Endodermal cell (in vitro differentiated cells): ENCODE results near the gene NLK. TPM values are rescaled to one million over a fixed set of nuclear protein-coding genes. Genes with fewer than 3 reads are reported as not detected.
"Not testable (repeated sequence)": the region's sequence is repeated elsewhere in the genome, so short reads cannot be mapped to it uniquely, and the experiment has no call there.

Experiments
- DNase-seq: peaks from one replicate; pipeline ENCODE4 v3.0.0-alpha.2; 2017
- H3K27ac ChIP-seq: 2 replicates; pipeline ENCODE4 v1.5.1; 2013; ENCODE audit warnings: mild to moderate bottlenecking, low read depth, low read length, moderate library complexity
- H3K27me3 ChIP-seq: 2 replicates; pipeline ENCODE4 v1.6.1; 2013; ENCODE audit warnings: mild to moderate bottlenecking, low read length, moderate library complexity; ENCODE audit not compliant: insufficient read depth, control insufficient read depth, poor library complexity, severe bottlenecking
- H3K36me3 ChIP-seq: 2 replicates; pipeline ENCODE4 v1.7.0; 2013; ENCODE audit warnings: mild to moderate bottlenecking, low read length, moderate library complexity; ENCODE audit not compliant: control insufficient read depth, insufficient read depth
- H3K4me1 ChIP-seq: one replicate; pipeline ENCODE4 v1.7.0; 2013; ENCODE audit warnings: low read length; ENCODE audit not compliant: control insufficient read depth, insufficient read depth
- H3K4me3 ChIP-seq: 2 replicates; pipeline ENCODE4 v1.5.1; 2013; ENCODE audit warnings: mild to moderate bottlenecking, low read length, moderate library complexity
- H3K9ac ChIP-seq: 2 replicates; pipeline ENCODE4 v1.6.1; 2013; ENCODE audit warnings: mild to moderate bottlenecking, low read length, moderate library complexity; ENCODE audit not compliant: poor library complexity, severe bottlenecking; ENCODE audit errors: extremely low read depth
- H3K9me3 ChIP-seq: 2 replicates; pipeline ENCODE4 v1.6.1; 2013; ENCODE audit warnings: mild to moderate bottlenecking, low read length, moderate library complexity; ENCODE audit not compliant: control insufficient read depth
- H3K27ac Mint-ChIP-seq: 2 replicates; pipeline ENCODE4 v1.8.0; 2020; ENCODE audit warnings: mixed read lengths
- H3K27me3 Mint-ChIP-seq: 2 replicates; pipeline ENCODE4 v1.8.0; 2021; ENCODE audit warnings: mild to moderate bottlenecking, mixed read lengths; ENCODE audit not compliant: insufficient read depth
- H3K36me3 Mint-ChIP-seq: 2 replicates; pipeline ENCODE4 v1.8.0; 2020; ENCODE audit warnings: low read depth, mixed read lengths
- H3K4me1 Mint-ChIP-seq: 2 replicates; pipeline ENCODE4 v1.8.0; 2020; ENCODE audit warnings: mixed read lengths
- H3K4me3 Mint-ChIP-seq: 2 replicates; pipeline ENCODE4 v1.8.0; 2020; ENCODE audit warnings: mild to moderate bottlenecking, moderate library complexity, mixed read lengths
- H3K9me3 Mint-ChIP-seq: 2 replicates; pipeline ENCODE4 v1.8.0; 2020; ENCODE audit warnings: mild to moderate bottlenecking, mixed read lengths
- WGBS, 2 experiments: methylation state at CpG; one replicate each; pipeline versions ENCODE4 v1.1.5 to v1.1.7; 2013; ENCODE audit warnings: missing lambda C conversion rate in 2 of 2, mixed read lengths in 1 of 2; ENCODE audit not compliant: insufficient coverage in 1 of 2, insufficient read length in 1 of 2; 5-methylcytosine and 5-hydroxymethylcytosine counted together
- total RNA-seq, 2 donors: library from RNA; stranded (reverse); fragmentation: NEBNext Ultra II Directional in 1 of 2; extraction: Animal tissue kit (Norgen Biotek cat#: 25700) in 1 of 2; gene quantifications; 2 replicates in 1 of 2; 3 replicates in 1 of 2; pipeline ENCODE4 v1.2.1, GENCODE V29; 2021
- TF ChIP-seq, protein P1 (sequence below): fragments of 200-600 bp; sonication (generic); conservative IDR thresholded peaks from 2 replicates; pipeline ENCODE4 v1.5.0; 2021; ENCODE audit warnings: antibody characterized with exemption, mild to moderate bottlenecking

Gene NLK
- total RNA-seq, 2 donors from 2014 or later, result 49.2 to 50.3 TPM

GRCh38 chr17:28242791-28243190 lies 200.3 kb downstream of the NLK start:
- H3K9me3 Mint-ChIP-seq, result no peaks in the 10 kb centered on the region
- no peaks in the 10 kb centered on the region for H3K4me1 ChIP-seq
- peaks cover 13% of the 10 kb centered on the region for H3K27me3 Mint-ChIP-seq
- TF ChIP-seq, protein P1, sequence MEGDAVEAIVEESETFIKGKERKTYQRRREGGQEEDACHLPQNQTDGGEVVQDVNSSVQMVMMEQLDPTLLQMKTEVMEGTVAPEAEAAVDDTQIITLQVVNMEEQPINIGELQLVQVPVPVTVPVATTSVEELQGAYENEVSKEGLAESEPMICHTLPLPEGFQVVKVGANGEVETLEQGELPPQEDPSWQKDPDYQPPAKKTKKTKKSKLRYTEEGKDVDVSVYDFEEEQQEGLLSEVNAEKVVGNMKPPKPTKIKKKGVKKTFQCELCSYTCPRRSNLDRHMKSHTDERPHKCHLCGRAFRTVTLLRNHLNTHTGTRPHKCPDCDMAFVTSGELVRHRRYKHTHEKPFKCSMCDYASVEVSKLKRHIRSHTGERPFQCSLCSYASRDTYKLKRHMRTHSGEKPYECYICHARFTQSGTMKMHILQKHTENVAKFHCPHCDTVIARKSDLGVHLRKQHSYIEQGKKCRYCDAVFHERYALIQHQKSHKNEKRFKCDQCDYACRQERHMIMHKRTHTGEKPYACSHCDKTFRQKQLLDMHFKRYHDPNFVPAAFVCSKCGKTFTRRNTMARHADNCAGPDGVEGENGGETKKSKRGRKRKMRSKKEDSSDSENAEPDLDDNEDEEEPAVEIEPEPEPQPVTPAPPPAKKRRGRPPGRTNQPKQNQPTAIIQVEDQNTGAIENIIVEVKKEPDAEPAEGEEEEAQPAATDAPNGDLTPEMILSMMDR, result no peak
- no peaks in the 10 kb centered on the region for H3K36me3 Mint-ChIP-seq
- H3K4me1 Mint-ChIP-seq, result peaks cover under 1% of the 10 kb centered on the region
- H3K36me3 ChIP-seq, result no peaks in the 10 kb centered on the region
- H3K4me3 Mint-ChIP-seq, result no peak overlapping the region
- no peaks in the 10 kb centered on the region for H3K27me3 ChIP-seq
- H3K27ac Mint-ChIP-seq, result no peak overlapping the region
- H3K27ac ChIP-seq, result no peak overlapping the region
- H3K4me3 ChIP-seq, result no peak overlapping the region
- no peaks in the 10 kb centered on the region for H3K9me3 ChIP-seq
- 89 to 100% methylated on average over 1 to 6 of the region's 6 CpGs for WGBS, 2 experiments
- no peak overlapping the region for H3K9ac ChIP-seq
- no peak for DNase-seq

DNA sequence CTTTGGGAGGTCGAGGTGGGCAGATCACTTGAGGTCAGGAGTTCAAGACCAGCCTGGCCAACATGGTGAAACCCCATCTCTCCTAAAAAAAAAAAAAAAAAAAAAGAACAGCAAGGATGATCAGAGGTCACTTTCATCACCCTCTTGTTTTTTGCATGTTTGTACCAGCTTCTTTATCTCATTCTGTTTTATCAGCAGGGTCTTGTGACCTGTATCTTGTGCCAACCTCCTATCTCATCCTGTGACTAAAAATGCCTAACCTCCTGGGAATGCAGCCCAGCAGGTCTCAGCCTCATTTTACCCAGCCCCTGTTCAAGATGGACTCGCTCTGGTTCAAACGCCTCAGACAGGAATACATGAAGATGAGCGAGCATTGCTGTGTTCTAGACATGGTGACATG lies 200.8 kb downstream of the NLK start:
- H3K4me1 Mint-ChIP-seq, H3K9me3 ChIP-seq, H3K9ac ChIP-seq, H3K27ac Mint-ChIP-seq, H3K36me3 ChIP-seq, H3K9me3 Mint-ChIP-seq, H3K27me3 ChIP-seq, H3K4me3 Mint-ChIP-seq, H3K4me3 ChIP-seq, H3K36me3 Mint-ChIP-seq, H3K4me1 ChIP-seq, DNase-seq, H3K27ac ChIP-seq: not testable (repeated sequence)
- peaks cover 13% of the 10 kb centered on the region for H3K27me3 Mint-ChIP-seq
- 86 to 93% methylated on average over 2 to 4 of the region's 4 CpGs for WGBS, 2 experiments

DNA sequence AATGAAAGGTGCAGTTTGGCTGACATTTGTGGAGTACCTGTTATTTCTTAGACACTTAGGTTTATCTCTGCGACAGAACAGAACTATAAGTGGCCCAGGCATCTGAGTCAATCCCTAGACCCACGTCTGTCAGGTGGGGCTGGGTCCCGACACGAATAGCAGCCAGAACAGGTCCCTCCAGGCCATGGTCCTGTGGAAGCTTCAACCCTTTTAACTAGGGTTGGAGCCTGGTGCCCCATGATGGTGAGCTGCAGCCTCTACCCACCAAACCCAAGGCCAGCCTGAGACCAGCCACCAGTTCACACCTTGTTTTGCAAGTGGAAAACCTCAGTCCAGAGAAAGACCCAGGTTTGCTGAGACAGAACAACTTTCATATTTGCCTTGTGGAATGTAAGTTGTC lies 202.0 kb downstream of the NLK start:
- TF ChIP-seq, protein P1, result no peak
- no peaks in the 10 kb centered on the region for H3K9me3 Mint-ChIP-seq
- H3K36me3 Mint-ChIP-seq, result no peaks in the 10 kb centered on the region
- no peak overlapping the region for H3K27ac Mint-ChIP-seq
- H3K4me1 Mint-ChIP-seq, result peaks cover 6% of the 10 kb centered on the region
- 89 to 94% methylated on average over 3 to 4 of the region's 4 CpGs for WGBS, 2 experiments
- peaks cover 16% of the 10 kb centered on the region for H3K27me3 Mint-ChIP-seq
- Histone ChIP-seq H3K27ac (no peak overlapping the region), H3K9ac (no peak overlapping the region), H3K4me3 (no peak overlapping the region), H3K9me3 (no peaks in the 10 kb centered on the region), H3K4me1 (no peaks in the 10 kb centered on the region), H3K36me3 (no peaks in the 10 kb centered on the region), H3K27me3 (no peaks in the 10 kb centered on the region)
- no peak overlapping the region for H3K4me3 Mint-ChIP-seq
- DNase-seq, result no peak

Other genes starting within 250 kb of the NLK start
- gene NOS2, start 242.1 kb upstream of the NLK start, total RNA-seq, result under 1 TPM; 0.26 to 0.62 TPM
- 1 to 10 TPM; 5.8 to 8.3 TPM for gene LYRM9, start 149.3 kb upstream of the NLK start, total RNA-seq